Measurements from ENCODE around the gene UBE2E2.

Gene UBE2E2

GRCh38 chr3:23548706-23549105 is 345.6 kb downstream of the UBE2E2 start:
- DNase-seq = no peak

GRCh38 chr3:23549148-23549910 is 346.2 kb downstream of the UBE2E2 start:
- no peak for DNase-seq

- no peak for DNase-seq
Observed at GRCh38 chr3:23550402-23550801, 347.3 kb downstream of the UBE2E2 start.

GRCh38 chr3:23552506-23552905 is 349.4 kb downstream of the UBE2E2 start:
- DNase-seq = no peak

DNA sequence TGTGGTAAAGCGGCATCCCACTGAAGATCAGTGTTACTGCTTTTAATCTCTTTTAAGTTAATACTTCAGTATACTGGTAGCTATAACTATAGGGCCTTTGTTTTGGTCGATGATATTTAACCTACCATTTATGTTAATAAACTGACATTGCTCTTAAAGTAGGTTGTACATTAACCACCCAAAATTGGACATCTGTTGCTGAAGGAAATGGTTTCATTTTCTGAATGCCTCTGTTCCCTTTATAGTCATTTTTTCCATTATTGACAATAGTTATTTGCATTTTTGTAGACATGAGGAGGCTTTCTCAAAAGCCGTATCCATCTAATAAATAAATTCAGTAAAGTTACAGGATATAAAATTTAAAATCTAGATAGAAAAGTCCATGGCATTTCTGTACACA is 350.2 kb downstream of the UBE2E2 start:
- no peak for DNase-seq

DNA sequence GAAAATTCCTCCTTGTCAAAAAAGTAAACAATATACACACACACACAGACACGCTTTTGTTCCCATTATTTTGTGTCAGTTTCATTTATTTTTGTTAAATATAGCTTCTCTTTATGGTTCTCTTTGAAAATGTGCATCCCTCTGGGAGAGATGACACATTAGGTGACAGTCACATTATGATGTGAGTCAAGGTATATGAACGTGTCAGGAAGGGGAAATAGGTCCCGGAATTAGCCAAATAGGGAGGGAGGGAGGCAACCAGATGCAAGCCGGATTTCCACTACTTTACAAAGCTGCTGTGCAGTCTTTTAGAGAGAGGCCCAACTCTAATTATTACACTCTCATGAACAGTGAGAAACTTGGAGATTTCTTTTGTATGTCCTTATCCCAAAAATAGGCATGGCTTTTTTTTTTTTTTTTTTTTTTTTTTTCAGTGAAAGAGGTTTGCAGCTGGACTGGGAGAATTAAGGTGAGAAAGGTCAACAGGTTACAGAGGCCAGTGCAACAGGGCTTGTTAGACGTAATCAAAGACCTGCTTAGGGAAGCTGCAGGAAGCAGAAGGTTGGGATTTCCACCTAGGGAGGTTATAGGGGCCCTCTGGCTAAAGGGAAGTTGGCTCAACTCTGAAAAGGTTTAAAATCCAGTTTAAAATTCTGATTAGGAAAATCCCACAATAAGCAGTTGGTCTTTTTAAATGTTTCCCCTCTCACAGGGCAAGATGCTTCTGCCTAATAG is 362.1 kb downstream of the UBE2E2 start:
- DNase-seq = no peak

GRCh38 chr3:23566499-23566898 is 363.4 kb downstream of the UBE2E2 start:
- DNase-seq = no peak

GRCh38 chr3:23567917-23568316 is 364.8 kb downstream of the UBE2E2 start:
- no peak for DNase-seq

DNA sequence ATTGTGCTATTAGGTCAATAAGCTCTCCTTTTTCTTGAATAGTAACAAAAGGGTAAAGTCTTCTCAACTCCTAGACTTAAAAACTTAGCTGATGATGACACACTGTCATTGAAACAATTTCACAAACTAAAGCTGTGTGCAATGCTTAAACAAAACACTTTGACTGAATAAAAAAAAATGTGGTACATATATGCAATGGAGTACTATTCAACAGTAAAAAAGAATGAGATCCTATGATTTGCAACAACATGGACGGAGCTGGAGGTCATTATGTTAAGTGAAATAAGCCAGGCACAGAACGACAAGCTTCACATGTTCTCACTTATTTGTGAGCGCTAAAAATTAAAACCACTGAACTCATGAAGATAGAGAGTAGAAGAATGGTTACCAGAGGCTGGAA is 370.7 kb downstream of the UBE2E2 start:
- no peak for DNase-seq

GRCh38 chr3:23574822-23575315 is 371.7 kb downstream of the UBE2E2 start:
- DNase-seq = no peak

DNA sequence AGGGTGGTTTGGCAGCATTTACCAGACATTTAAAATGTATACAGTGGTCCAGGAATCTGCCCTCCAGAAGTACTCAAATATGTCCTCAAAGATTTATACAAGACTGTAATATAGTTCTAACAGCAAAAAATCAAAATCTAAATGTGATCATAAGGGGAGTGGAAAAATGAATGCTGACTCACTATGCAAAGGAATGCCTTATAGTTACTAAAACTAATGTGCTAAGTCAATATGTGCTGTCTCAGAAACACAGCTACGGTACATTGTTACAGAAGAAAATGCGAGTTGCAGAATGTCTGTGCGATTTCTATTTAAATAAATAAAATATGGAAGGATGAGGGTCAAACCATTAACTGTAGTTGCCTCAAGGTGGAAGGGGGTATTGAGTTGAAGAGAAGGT is 372.6 kb downstream of the UBE2E2 start:
- no peak for DNase-seq

- peak in 1 of 3 experiments; percentile 5 for DNase-seq
Observed at GRCh38 chr3:23576379-23576959, 373.3 kb downstream of the UBE2E2 start.

DNA sequence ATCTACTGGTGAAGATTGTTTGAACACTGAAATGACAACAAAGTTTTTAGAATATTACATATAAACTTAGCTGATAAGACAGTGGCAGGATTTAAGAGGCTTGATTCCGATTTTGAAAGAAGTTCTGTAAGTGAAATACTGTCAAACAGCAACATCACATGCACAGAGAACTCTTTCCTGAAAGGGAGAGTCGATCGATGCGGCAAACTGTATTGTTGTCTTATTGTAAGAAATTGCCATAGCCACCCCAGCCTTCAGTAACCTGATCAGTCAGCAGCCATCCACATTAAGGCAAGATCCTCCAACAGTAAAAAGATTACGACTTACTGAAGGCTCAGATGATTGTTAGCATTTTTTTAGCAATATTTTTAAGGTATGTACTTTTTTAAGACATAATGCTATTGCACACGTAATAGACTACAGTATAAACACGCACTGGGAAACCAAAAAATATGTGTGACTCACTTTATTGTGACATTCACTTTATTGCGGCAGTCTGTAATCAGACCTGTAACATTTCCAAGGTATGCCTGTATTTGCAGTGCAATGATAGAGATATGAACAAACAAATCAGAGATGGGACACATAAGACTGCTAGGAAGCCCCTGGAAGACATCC is 377.1 kb downstream of the UBE2E2 start:
- no peak for DNase-seq

DNA sequence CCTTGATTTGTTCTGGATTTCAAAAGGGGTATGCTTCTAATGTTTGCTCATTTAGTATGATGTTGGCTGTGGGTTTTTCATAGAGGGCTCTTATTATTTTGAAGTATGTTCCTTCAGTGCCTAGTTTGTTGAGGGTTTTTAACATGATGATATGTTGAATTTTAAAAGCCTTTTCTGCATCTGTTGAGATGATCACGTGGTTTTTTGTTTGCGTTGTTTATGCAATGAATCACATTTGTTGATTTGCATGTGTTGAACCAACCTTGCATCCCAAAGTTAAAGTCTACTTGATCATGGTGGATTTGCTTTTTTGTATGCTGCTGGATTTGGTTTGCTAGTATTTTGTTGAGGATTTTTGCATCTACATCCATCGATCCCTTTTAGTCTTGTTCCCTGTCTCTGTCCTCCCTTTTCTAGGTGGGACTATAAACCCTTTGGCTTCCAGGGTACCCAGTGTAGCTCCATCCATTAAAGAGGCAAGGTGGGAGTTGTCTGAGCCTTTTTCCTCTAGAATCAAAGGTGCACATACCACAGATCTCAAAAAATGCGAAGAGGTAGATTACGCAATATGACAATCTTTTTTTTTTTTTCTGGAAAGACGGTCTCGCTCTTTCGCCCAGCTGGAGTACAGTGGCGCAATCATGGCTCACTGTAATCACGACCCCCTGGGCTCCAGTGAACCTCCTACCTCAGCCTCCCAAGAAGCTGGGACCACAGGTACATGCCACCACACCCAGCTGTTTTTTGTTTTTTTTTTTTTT is 381.0 kb downstream of the UBE2E2 start:
- no peak for DNase-seq

DNA sequence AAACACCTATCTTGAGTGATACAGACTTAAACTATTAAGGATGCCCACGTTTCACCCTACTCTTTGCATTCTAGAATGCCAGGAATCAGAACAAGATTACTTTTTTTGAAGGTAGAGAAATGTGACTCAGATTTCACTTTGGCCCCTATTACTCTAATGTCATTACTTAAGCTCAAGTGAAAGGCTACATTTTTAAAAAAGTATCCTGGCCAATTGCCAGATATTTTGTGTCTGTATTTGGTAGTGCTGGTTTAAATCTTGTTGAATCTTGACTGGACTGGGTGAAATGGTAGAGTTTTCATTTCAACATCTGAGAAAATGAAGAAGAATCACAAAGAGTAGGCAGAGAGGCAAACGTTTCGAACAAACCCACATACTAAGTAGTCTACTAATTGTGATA is 384.4 kb downstream of the UBE2E2 start:
- no peak for DNase-seq

GRCh38 chr3:23588547-23588946 is 385.4 kb downstream of the UBE2E2 start:
- DNase-seq = no peak

GRCh38 chr3:23589602-23590001 is 386.5 kb downstream of the UBE2E2 start:
- DNase-seq = no peak

DNA sequence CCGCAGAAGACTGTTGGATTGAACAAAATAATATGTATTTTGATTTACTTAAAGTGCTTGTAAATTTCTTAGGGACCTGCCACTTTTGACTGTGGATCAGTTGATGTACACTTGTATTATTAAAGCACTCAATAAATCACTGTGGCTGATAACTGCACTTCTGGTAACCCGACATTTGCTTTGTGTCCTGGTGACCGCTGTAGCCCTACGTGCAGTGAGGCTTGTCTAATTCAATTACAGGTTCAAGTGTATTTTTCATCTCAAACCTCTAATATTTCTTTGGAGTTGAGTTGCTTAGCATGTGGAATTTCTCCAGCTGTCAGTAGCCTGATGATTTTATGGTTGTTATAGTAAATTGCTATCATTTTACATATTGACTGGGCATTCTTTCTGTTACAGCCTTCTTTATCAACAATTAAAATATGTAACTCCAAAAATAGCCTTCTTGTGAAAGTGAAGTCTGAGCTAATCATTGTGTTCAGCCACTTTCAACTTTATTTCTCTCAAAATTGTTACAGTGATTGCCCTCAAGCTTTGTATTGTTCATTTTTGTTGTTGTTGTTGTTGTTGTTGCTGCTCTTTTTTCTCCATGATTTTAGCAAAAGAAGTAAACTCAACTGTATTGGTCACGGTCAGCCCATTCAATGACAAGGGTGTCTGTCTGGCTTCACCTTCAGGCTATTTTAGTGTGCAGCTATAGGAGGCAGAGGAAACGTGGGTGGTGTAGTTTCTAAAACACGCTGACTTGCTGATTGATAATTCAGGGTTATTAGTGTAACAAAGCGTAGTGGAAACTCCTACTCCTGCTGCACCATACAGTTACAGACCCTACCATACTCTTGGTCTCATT is 387.5 kb downstream of the UBE2E2 start:
- peak in 2 of 3 experiments; percentile 19 to 74 for DNase-seq

DNA sequence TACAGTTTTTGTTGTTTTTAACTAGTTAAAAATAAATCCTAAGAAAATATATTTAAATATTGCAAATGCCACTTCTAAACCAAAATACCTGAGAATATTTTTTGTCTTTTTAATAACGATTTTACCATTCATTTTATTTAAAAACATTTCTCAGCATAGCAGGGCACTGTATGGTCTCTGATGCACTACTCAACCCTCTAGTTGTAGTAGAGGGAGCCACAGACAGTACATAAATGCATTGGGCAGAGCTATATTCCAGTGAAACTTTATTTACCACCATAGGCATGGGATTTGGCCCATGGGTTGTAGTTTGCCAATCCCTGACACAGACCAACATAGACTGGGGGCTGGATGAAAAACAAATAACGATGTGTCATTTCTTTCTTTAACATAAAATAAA is 388.2 kb downstream of the UBE2E2 start:
- no peak for DNase-seq

DNA sequence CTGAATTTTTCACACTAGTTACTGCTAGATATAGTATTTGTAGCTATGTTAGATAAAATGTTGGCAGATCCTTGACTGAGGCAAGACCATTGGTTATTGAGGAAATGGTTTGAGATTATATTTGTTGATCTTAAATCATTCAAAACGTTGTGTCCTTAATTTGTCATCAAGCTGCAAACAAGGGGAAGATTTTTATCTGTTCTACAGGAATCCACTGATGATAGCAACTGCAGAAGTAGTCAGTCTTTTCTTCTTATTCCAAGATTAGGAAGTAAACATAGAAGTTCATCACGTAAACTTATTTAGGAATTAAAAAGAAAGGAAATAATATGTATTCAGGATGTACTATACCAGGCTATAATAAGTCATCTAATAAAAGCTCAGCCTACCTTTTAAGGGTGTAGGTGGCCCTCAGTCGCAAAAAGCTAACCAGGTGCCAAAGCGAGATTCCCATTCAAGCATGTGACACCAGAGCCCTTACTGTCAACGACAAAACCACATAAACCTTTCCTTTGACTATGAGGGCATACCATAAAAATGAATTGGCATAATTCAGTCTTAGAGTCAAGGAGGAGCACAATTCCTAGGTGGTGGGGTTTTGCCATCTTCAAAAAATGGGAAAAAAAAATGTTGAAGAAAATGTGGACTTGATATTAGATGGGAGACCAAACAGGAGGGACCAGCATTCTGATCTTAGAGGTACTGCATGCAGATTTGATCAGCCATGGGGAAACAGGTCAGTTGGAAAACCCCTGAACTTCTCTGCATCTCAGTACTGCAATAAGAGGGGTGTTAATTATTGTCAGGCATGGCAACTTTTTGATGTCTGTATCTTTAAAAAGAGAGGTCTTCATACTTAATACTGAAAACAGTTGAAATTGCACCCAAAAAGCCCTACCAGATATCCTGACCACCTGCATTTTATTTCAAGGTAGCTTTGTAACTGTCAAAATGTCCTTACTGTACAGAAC is 390.1 kb downstream of the UBE2E2 start:
- DNase-seq = peak in 1 of 3 experiments; percentile 3
